ENCODE results near the gene FUT7.

DNA sequence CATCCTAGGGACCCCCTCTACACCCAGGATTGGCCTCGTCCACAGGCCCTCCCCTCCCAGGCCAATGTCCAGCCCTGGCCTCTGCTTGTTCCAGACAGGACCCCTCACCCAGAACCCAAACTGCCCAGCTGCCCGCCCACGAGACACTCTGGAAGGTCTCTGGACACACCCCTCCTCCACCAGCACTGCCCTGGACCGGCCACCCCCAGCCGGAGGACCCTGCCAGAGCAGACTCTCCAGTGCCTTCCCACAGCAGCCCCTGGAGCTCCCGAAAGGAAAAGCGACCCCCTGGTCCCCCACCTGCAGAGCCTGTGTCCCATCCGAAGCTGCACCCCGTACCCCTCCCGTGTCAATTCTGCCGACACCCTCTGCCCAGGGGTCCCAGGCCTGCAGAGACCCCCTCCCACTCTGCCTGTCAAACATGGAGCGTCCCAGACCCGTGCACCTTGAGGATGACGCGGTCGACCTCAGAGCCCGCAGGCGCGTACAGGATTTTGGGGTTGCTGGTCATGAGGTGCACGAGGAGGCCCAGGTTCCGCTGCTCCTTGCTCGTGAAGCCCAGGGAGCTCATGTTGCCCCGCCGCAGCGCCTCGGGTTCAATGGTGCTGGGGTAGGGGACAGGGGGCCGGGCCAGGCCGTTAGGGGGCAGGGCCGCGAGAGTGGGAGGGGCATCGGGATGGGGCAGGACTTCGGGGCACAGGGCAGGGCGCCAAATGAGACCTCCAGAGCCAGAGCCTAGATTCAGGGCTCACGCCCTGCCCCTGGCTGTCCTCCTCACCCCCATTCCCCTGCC is 11.8 kb downstream of the FUT7 start:
- TF ChIP-seq, protein P1, sequence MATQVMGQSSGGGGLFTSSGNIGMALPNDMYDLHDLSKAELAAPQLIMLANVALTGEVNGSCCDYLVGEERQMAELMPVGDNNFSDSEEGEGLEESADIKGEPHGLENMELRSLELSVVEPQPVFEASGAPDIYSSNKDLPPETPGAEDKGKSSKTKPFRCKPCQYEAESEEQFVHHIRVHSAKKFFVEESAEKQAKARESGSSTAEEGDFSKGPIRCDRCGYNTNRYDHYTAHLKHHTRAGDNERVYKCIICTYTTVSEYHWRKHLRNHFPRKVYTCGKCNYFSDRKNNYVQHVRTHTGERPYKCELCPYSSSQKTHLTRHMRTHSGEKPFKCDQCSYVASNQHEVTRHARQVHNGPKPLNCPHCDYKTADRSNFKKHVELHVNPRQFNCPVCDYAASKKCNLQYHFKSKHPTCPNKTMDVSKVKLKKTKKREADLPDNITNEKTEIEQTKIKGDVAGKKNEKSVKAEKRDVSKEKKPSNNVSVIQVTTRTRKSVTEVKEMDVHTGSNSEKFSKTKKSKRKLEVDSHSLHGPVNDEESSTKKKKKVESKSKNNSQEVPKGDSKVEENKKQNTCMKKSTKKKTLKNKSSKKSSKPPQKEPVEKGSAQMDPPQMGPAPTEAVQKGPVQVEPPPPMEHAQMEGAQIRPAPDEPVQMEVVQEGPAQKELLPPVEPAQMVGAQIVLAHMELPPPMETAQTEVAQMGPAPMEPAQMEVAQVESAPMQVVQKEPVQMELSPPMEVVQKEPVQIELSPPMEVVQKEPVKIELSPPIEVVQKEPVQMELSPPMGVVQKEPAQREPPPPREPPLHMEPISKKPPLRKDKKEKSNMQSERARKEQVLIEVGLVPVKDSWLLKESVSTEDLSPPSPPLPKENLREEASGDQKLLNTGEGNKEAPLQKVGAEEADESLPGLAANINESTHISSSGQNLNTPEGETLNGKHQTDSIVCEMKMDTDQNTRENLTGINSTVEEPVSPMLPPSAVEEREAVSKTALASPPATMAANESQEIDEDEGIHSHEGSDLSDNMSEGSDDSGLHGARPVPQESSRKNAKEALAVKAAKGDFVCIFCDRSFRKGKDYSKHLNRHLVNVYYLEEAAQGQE (IDR thresholded peaks at IDR 0.05; ENCODE audit: low read depth) = no peak
- no peak for TF ChIP-seq EP300 (IDR thresholded peaks at IDR 0.05; ENCODE audit: borderline replicate concordance)
- TF ChIP-seq, protein P2, sequence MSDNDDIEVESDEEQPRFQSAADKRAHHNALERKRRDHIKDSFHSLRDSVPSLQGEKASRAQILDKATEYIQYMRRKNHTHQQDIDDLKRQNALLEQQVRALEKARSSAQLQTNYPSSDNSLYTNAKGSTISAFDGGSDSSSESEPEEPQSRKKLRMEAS (IDR thresholded peaks at IDR 0.05) = no peak
